ENCODE measurements around the gene C1QTNF8. TPM values are rescaled to one million over a fixed set of nuclear protein-coding genes. Genes with fewer than 3 reads are reported as not detected.

The C1QTNF8 gene
- total and polyA plus RNA-seq, 2 of the 13 experiments (the other 11 are each of a cell fraction or from before 2014, with no cell fraction given) = 0.09 TPM; not detected in 1

DNA sequence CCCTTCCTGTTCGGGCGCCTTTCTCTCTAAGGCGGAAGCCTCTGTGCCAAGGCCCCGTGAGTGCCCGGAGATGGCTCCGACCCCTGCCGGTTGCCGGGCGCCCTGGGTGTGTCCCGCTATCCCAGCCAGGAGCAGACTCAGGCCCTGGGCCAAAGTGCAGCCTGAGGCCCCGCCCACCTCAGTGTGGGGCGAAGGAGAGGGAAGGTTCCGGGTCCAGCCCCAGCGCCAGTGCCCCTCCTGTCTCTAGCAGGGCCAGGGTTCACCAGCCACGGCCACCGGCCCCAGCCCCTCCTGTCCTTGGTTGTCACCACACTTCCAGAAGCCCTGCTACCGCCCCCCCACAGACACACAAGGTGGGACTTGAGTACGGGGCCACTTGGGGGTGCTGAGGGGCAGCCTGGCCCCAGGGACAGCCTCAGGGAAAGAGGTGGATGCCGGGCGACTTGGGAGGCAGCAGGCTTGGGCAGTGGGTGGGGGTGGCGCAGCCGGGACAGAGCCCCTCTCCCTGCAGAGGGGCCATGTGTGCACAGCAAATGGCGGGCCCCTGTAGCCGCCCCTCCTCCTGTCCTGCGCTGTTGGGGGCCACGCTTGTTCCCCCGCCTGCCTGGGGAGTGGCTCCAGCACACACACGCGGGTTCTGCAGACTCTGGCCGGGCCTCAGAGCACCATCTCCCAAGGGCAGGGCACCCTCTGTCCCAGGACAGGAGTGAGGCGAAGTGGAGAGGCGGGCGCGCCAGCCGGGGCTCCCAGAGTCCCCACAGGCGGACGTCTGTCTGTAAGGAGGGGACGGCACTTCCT is 6.0 kb downstream of the C1QTNF8 start (continued):
- TF ChIP-seq ZNF775 (CRISPR knock-in tag; IDR thresholded peaks at IDR 0.05; ENCODE audit: borderline replicate concordance) (peak; percentile 26; the same call in 1 of the 2 replicates), ARID2 (CRISPR knock-in tag; IDR thresholded peaks at IDR 0.05; ENCODE audit: borderline replicate concordance) (no peak; the same call in 1 of the 2 replicates), PRMT3 (CRISPR knock-in tag; IDR thresholded peaks at IDR 0.05; ENCODE audit: borderline replicate concordance, low read depth) (no peak), SIN3A (IDR thresholded peaks at IDR 0.05; ENCODE audit: borderline replicate concordance, low read depth, low read length) (peak; percentile 53; the same call in 1 of the 2 replicates), GMEB2 (CRISPR knock-in tag; IDR thresholded peaks at IDR 0.05; ENCODE audit: low read depth) (no peak), ZNF784 (CRISPR knock-in tag; IDR thresholded peaks at IDR 0.05; ENCODE audit: borderline replicate concordance) (no peak; the same call in 1 of the 2 replicates), FOXJ3 (CRISPR knock-in tag; IDR thresholded peaks at IDR 0.05; ENCODE audit: borderline replicate concordance) (0 out of 2 replicates have a peak, but pooled peaks have one; percentile 54), ZNF878 (CRISPR knock-in tag; IDR thresholded peaks at IDR 0.05) (no peak), MYPOP (CRISPR knock-in tag; IDR thresholded peaks at IDR 0.05) (0 out of 2 replicates have a peak, but pooled peaks have one; percentile 53), ZNF496 (CRISPR knock-in tag; IDR thresholded peaks at IDR 0.05; ENCODE audit: insufficient replicate concordance) (no peak), RFXANK (CRISPR knock-in tag; IDR thresholded peaks at IDR 0.05) (no peak)
- TF ChIP-seq, protein P1, sequence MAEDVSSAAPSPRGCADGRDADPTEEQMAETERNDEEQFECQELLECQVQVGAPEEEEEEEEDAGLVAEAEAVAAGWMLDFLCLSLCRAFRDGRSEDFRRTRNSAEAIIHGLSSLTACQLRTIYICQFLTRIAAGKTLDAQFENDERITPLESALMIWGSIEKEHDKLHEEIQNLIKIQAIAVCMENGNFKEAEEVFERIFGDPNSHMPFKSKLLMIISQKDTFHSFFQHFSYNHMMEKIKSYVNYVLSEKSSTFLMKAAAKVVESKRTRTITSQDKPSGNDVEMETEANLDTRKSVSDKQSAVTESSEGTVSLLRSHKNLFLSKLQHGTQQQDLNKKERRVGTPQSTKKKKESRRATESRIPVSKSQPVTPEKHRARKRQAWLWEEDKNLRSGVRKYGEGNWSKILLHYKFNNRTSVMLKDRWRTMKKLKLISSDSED (CRISPR knock-in tag; IDR thresholded peaks at IDR 0.05) = no peak
- TF ChIP-seq, protein P2, sequence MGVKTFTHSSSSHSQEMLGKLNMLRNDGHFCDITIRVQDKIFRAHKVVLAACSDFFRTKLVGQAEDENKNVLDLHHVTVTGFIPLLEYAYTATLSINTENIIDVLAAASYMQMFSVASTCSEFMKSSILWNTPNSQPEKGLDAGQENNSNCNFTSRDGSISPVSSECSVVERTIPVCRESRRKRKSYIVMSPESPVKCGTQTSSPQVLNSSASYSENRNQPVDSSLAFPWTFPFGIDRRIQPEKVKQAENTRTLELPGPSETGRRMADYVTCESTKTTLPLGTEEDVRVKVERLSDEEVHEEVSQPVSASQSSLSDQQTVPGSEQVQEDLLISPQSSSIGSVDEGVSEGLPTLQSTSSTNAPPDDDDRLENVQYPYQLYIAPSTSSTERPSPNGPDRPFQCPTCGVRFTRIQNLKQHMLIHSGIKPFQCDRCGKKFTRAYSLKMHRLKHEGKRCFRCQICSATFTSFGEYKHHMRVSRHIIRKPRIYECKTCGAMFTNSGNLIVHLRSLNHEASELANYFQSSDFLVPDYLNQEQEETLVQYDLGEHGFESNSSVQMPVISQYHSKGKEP (CRISPR knock-in tag; IDR thresholded peaks at IDR 0.05) = no peak
- TF ChIP-seq, protein P3, sequence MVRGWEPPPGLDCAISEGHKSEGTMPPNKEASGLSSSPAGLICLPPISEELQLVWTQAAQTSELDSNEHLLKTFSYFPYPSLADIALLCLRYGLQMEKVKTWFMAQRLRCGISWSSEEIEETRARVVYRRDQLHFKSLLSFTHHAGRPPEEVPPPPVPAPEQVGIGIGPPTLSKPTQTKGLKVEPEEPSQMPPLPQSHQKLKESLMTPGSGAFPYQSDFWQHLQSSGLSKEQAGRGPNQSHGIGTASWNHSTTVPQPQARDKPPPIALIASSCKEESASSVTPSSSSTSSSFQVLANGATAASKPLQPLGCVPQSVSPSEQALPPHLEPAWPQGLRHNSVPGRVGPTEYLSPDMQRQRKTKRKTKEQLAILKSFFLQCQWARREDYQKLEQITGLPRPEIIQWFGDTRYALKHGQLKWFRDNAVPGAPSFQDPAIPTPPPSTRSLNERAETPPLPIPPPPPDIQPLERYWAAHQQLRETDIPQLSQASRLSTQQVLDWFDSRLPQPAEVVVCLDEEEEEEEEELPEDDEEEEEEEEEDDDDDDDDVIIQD (CRISPR knock-in tag; IDR thresholded peaks at IDR 0.05; ENCODE audit: low read depth) = 0 out of 2 replicates have a peak, but pooled peaks have one; percentile 56
- TF ChIP-seq, protein P4, sequence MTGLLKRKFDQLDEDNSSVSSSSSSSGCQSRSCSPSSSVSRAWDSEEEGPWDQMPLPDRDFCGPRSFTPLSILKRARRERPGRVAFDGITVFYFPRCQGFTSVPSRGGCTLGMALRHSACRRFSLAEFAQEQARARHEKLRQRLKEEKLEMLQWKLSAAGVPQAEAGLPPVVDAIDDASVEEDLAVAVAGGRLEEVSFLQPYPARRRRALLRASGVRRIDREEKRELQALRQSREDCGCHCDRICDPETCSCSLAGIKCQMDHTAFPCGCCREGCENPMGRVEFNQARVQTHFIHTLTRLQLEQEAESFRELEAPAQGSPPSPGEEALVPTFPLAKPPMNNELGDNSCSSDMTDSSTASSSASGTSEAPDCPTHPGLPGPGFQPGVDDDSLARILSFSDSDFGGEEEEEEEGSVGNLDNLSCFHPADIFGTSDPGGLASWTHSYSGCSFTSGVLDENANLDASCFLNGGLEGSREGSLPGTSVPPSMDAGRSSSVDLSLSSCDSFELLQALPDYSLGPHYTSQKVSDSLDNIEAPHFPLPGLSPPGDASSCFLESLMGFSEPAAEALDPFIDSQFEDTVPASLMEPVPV (CRISPR knock-in tag; IDR thresholded peaks at IDR 0.05) = peak; percentile 84
